Psoas muscle (tissue), 8 donors: ENCODE measurements around the gene AMFR. TPM values are rescaled to one million over a fixed set of nuclear protein-coding genes. Genes with fewer than 3 reads are reported as not detected.

Experiments
- ATAC-seq, 4 donors: fragments of 200-7000 bp; cut with Tn5 transposase; one replicate each; pipeline ENCODE4 v1.9.1; 2020; ENCODE audit warnings: moderate library complexity in 3 of 4, mild to moderate bottlenecking in 2 of 4
- DNase-seq, 2 donors: peaks; one replicate each; pipeline ENCODE4 v3.0.0-alpha.2; 2020
- H3K27ac ChIP-seq: fragments of 200-600 bp; one replicate; pipeline ENCODE4 v1.8.0; 2022
- H3K27me3 ChIP-seq, 3 donors: fragments of 200-600 bp in 1 of 3; one replicate each; pipeline versions ENCODE4 v1.6.1 to v1.8.0; 2013 to 2022; ENCODE audit warnings: low read length in 2 of 3, mild to moderate bottlenecking in 2 of 3, moderate library complexity in 1 of 3; ENCODE audit not compliant: insufficient read depth in 3 of 3
- H3K36me3 ChIP-seq, 2 donors: fragments of 200-600 bp in 1 of 2; one replicate each; pipeline versions ENCODE4 v1.6.1 to v1.8.0; 2013 to 2022; ENCODE audit warnings: low read depth in 1 of 2, mild to moderate bottlenecking in 1 of 2, moderate library complexity in 1 of 2; ENCODE audit not compliant: insufficient read depth in 1 of 2
- H3K4me1 ChIP-seq: fragments of 200-600 bp; one replicate; pipeline ENCODE4 v1.8.0; 2022
- H3K4me3 ChIP-seq: fragments of 200-600 bp; one replicate; pipeline ENCODE4 v1.8.0; 2022; ENCODE audit warnings: mild to moderate bottlenecking
- H3K9me3 ChIP-seq: fragments of 200-600 bp; one replicate; pipeline ENCODE4 v1.8.0; 2022
- CTCF ChIP-seq: fragments of 200-600 bp; IDR thresholded peaks from one replicate; pipeline ENCODE4 v1.8.0; 2022; ENCODE audit warnings: antibody characterized with exemption
- WGBS, 3 donors: extraction: QIAGEN DNeasy Blood & Tissue Kit; methylation state at CpG; one replicate each; pipeline versions ENCODE4 v1.1.6 to v1.1.7; 2013; 5-methylcytosine and 5-hydroxymethylcytosine counted together
- intact Hi-C, 2 donors: fragments of 100-400 bp; cut with DNase I; formaldehyde crosslinking; loops; one replicate each; pipeline versions ENCODE4 v1.11.0 to v1.14.2; 2022
- polyA plus RNA-seq, 3 donors: library from polyadenylated mRNA; stranded (reverse); fragments of 200-250 nt; gene quantifications; one replicate each; pipeline ENCODE4 v1.2.3, GENCODE V29; 2013
- total RNA-seq, 4 donors: library from RNA; stranded (reverse); fragmentation: NEBNext Ultra II Directional in 2 of 4; extraction: Animal tissue kit (Norgen Biotek cat#: 25700) in 2 of 4; gene quantifications; one replicate each; pipeline versions ENCODE4 v1.2.1 to v1.2.4, GENCODE V29; 2021 to 2023
- donor health status: healthy with polysubstance abuse.
- donor health status: DM: no; HTN: no; CAD: no; lungs with moderate emphysema.
- donor health status: Bipolar disorder and iron deficiency.
- donor health status: healthy.
- donor health status: DM: yes; HTN: yes; CAD: no.
- donor health status: DM: no; HTN: no; CAD: no.
- donor health status: DM: no; HTN: no; CAD: no.
- donor health status: DM: yes; HTN: yes; CAD: no.

AMFR gene
- total and polyA plus RNA-seq, 7 donors, result 106 to 453 (median 193) TPM

GRCh38 chr16:56354746-56355145 is 70.6 kb downstream of the AMFR start:
- intact Hi-C loops, result no loop called here
- TF ChIP-seq CTCF, result no peak

GRCh38 chr16:56354016-56354415 is 71.3 kb downstream of the AMFR start:
- Histone ChIP-seq H3K4me1 (peaks cover 6% of the 10 kb centered on the region), H3K9me3 (no peaks in the 10 kb centered on the region), H3K27me3 (no peaks in the 10 kb centered on the region), H3K27ac (no peak overlapping the region), H3K4me3 (no peak overlapping the region), H3K36me3 (no peaks in the 10 kb centered on the region)
- DNase-seq (no peak), ATAC-seq (no peak)
- no peak for TF ChIP-seq CTCF
- intact Hi-C loops, result no loop called here
- WGBS, 3 donors, result 92 to 95% (median 94%) methylated on average over 7 of the region's 7 CpGs

More at GRCh38 chr16:56354746-56355145, 70.6 kb downstream of the AMFR start:
- no peak for ATAC-seq
- Histone ChIP-seq H3K36me3 (no peaks in the 10 kb centered on the region), H3K4me1 (peaks cover 11% of the 10 kb centered on the region), H3K9me3 (no peaks in the 10 kb centered on the region), H3K4me3 (no peak overlapping the region), H3K27ac (no peak overlapping the region), H3K27me3 (no peaks in the 10 kb centered on the region)
- peak in 1 of 2 donors; percentile 39 for DNase-seq
- WGBS, 3 donors, result 94 to 96% (median 95%) methylated on average over 17 of the region's 17 CpGs

- Histone ChIP-seq H3K36me3 (no peaks in the 10 kb centered on the region), H3K4me3 (no peak overlapping the region), H3K4me1 (peaks cover 6% of the 10 kb centered on the region), H3K27me3 (no peaks in the 10 kb centered on the region), H3K27ac (no peak overlapping the region), H3K9me3 (no peaks in the 10 kb centered on the region)
- intact Hi-C loops, result no loop called here
- TF ChIP-seq CTCF, result no peak
- DNase-seq (peak in 1 of 2 donors; percentile 52), ATAC-seq (peak in 2 of 4 donors; percentile 29 to 34)
- WGBS, 3 donors, result 38 to 60% (median 42%) methylated on average over 14 to 15 of the region's 15 CpGs
Observed at GRCh38 chr16:56353054-56353921, 72.1 kb downstream of the AMFR start.

- 67 to 73% (median 70%) methylated on average over 7 of the region's 7 CpGs for WGBS, 3 donors
- intact Hi-C loops, result no loop called here
- ATAC-seq, result no peak
- peak in 1 of 2 donors; percentile 37 for DNase-seq
- Histone ChIP-seq H3K9me3 (no peaks in the 10 kb centered on the region), H3K27me3 (no peaks in the 10 kb centered on the region), H3K36me3 (no peaks in the 10 kb centered on the region), H3K4me3 (no peak overlapping the region), H3K4me1 (peaks cover 6% of the 10 kb centered on the region), H3K27ac (no peak overlapping the region)
- TF ChIP-seq CTCF, result no peak
Observed at GRCh38 chr16:56352351-56353053, 72.8 kb downstream of the AMFR start.
